Measurements from ENCODE around the gene GNG12. TPM values are rescaled to one million over a fixed set of nuclear protein-coding genes. Genes with fewer than 3 reads are reported as not detected.

The GNG12 gene
- 228 and 274 TPM in 2 replicates for total RNA-seq

DNA sequence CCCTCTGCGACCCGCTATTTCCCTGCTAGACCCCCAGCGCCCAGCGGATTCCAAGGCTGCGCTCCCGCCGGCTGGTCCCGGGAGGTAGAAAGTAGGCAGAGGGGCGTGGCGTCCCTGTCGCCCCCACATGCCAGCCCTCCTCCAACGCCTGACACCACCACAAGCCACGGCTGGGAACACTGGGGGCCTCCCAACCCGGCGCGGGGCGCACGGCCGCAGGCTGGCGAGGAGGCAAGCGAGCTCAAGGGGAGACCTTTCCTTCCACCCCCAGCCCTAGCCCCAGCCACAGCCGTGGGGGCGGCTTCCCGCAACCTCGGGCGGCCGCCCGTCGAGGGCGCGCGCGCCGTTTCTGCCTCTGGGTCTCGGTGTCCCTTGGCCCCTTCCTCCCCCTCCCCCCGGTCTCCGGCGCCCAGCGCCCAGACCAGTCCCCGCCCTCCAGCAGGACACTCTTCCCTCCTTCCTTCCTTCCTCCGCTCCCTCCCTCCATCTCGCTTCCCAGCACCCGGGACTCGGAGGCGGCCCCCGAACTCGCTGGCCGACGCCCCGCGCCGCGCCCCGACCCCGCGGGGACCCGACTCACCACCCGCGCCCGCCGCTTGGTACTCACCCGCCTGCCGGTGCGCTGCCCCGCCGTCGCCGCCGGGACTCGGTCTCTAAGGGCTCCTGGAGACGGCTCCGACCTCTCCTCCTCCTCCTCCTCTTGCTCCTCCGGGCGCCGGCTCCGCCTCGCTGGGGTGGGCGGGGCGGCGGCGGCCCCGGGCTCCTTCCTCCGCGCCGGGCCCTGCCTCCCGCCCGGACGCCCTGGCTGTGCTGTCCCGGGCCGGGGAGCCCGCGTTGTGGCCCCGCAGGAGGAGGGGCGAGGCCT lies at the start of gene GNG12:
Gene GNG12, minus strand, starts transcription at position 731 of the 865 bp plus-strand sequence. CDS start 125,781 bp downstream, outside the sequence.

DNA sequence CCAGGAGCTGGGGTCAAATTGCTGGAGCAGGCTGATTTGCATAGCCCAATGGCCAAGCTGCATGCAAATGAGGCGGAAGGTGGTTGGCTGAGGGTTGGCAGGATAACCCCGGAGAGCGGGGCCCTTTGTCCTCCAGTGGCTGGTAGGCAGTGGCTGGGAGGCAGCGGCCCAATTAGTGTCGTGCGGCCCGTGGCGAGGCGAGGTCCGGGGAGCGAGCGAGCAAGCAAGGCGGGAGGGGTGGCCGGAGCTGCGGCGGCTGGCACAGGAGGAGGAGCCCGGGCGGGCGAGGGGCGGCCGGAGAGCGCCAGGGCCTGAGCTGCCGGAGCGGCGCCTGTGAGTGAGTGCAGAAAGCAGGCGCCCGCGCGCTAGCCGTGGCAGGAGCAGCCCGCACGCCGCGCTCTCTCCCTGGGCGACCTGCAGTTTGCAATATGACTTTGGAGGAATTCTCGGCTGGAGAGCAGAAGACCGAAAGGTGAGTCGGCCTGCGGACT lies 148.2 kb downstream of the GNG12 start, which contains the start of gene GADD45A:
Gene GADD45A, plus strand, starts transcription at position 135 of the 491 bp plus-strand sequence. Its CDS starts 294 bp downstream, at position 429.

Other genes with a start within 250 kb of the GNG12 start
- 22.3 and 23.5 TPM in 2 replicates for gene GADD45A, start 148.3 kb downstream of the GNG12 start, total RNA-seq
- gene DIRAS3, start 217.2 kb upstream of the GNG12 start, total RNA-seq: 0.54 and 0.95 TPM in 2 replicates